Pulmonary artery endothelial cell (primary cell): ENCODE results near the gene ALLC. TPM values are rescaled to one million over a fixed set of nuclear protein-coding genes. Genes with fewer than 3 reads are reported as not detected.
"Not testable (repeated sequence)": the region's sequence is repeated elsewhere in the genome, so short reads cannot be mapped to it uniquely, and the experiment has no call there.

Experiments used
- DNase-seq: peaks from one replicate; pipeline ENCODE4 v3.0.0-alpha.2; 2011; ENCODE audit warnings: low read depth, low spot score
- total RNA-seq: library from RNA; depleted of rRNA; stranded (reverse); fragments of >200 nt; gene quantifications from 2 replicates; pipeline ENCODE4 v1.2.3, GENCODE V29; 2014

ALLC gene
- total RNA-seq = not detected in 2 replicates

- no peak for DNase-seq
Measured at GRCh38 chr2:3657881-3658280, at the start of gene ALLC. Gene ALLC, plus strand, starts transcription at chr2:3658200. Its CDS starts 12,958 bp downstream, at chr2:3671158.

- DNase-seq = no peak
Measured at GRCh38 chr2:3608373-3609278, 49.4 kb upstream of the ALLC start.

GRCh38 chr2:3609279-3609673, 48.7 kb upstream of the ALLC start:
- not testable (repeated sequence) for DNase-seq

- no peak for DNase-seq
Measured at GRCh38 chr2:3610415-3610814, 47.6 kb upstream of the ALLC start.

- no peak for DNase-seq
Measured at GRCh38 chr2:3610881-3611505, 47.0 kb upstream of the ALLC start.

GRCh38 chr2:3611589-3611988, 46.4 kb upstream of the ALLC start:
- no peak for DNase-seq

- DNase-seq = no peak
Measured at GRCh38 chr2:3612639-3613523, 45.1 kb upstream of the ALLC start.

GRCh38 chr2:3613524-3613905, 44.5 kb upstream of the ALLC start:
- no peak for DNase-seq

- DNase-seq = not testable (repeated sequence)
Measured at GRCh38 chr2:3614743-3615142, 43.3 kb upstream of the ALLC start.

GRCh38 chr2:3615541-3616200, 42.3 kb upstream of the ALLC start:
- not testable (repeated sequence) for DNase-seq

GRCh38 chr2:3616435-3617197, 41.4 kb upstream of the ALLC start:
- not testable (repeated sequence) for DNase-seq

GRCh38 chr2:3617198-3617890, 40.7 kb upstream of the ALLC start:
- no peak for DNase-seq

GRCh38 chr2:3618367-3618766, 39.6 kb upstream of the ALLC start:
- DNase-seq = no peak

- no peak for DNase-seq
Measured at GRCh38 chr2:3619033-3619432, 39.0 kb upstream of the ALLC start.

GRCh38 chr2:3619661-3620060, 38.3 kb upstream of the ALLC start:
- not testable (repeated sequence) for DNase-seq

GRCh38 chr2:3620834-3621233, 37.2 kb upstream of the ALLC start:
- DNase-seq = no peak

- no peak for DNase-seq
Measured at GRCh38 chr2:3622967-3623366, 35.0 kb upstream of the ALLC start.

- DNase-seq = no peak
Measured at GRCh38 chr2:3624059-3624794, 33.8 kb upstream of the ALLC start.

- DNase-seq = no peak
Measured at GRCh38 chr2:3625186-3625585, 32.8 kb upstream of the ALLC start.
